ENCODE measurements around the gene TNFSF11.

Gene TNFSF11

GRCh38 chr13:42561752-42562467 is 12.0 kb upstream of the TNFSF11 start:
- DNase-seq = no peak

- no peak for DNase-seq
Measured at GRCh38 chr13:42567906-42568305, 6.0 kb upstream of the TNFSF11 start.

GRCh38 chr13:42569576-42570344 is 4.2 kb upstream of the TNFSF11 start:
- no peak for DNase-seq

GRCh38 chr13:42571895-42572294 is 2.1 kb upstream of the TNFSF11 start:
- DNase-seq = no peak

- DNase-seq = no peak
Measured at GRCh38 chr13:42574435-42575311, 721 bp downstream of the TNFSF11 start.

GRCh38 chr13:42575938-42576337 is 2.0 kb downstream of the TNFSF11 start:
- DNase-seq = no peak

GRCh38 chr13:42577538-42577937 is 3.6 kb downstream of the TNFSF11 start:
- DNase-seq = no peak

- no peak for DNase-seq
Measured at GRCh38 chr13:42580644-42581043, 6.7 kb downstream of the TNFSF11 start.

- DNase-seq = no peak
Measured at GRCh38 chr13:42581427-42581826, 7.5 kb downstream of the TNFSF11 start.

- DNase-seq = no peak
Measured at GRCh38 chr13:42591602-42592001, 17.6 kb downstream of the TNFSF11 start.

GRCh38 chr13:42592915-42593900 is 19.3 kb downstream of the TNFSF11 start:
- DNase-seq = no peak

GRCh38 chr13:42594481-42595252 is 20.7 kb downstream of the TNFSF11 start:
- peak; percentile 7 for DNase-seq

GRCh38 chr13:42595253-42595571 is 21.3 kb downstream of the TNFSF11 start:
- DNase-seq = no peak

- DNase-seq = no peak
Measured at GRCh38 chr13:42597505-42597904, 23.6 kb downstream of the TNFSF11 start.

GRCh38 chr13:42600943-42601342 is 27.0 kb downstream of the TNFSF11 start:
- no peak for DNase-seq

GRCh38 chr13:42602906-42603305 is 29.0 kb downstream of the TNFSF11 start:
- DNase-seq = no peak

- no peak for DNase-seq
Measured at GRCh38 chr13:42603571-42603970, 29.6 kb downstream of the TNFSF11 start.

GRCh38 chr13:42607546-42607945 is 33.6 kb downstream of the TNFSF11 start:
- no peak for DNase-seq

GRCh38 chr13:42610649-42611048 is 36.7 kb downstream of the TNFSF11 start:
- no peak for DNase-seq

GRCh38 chr13:42611086-42611779 is 37.3 kb downstream of the TNFSF11 start:
- DNase-seq = no peak
